ENCODE measurements around the gene ZSWIM5. TPM values are rescaled to one million over a fixed set of nuclear protein-coding genes. Genes with fewer than 3 reads are reported as not detected.

Gene ZSWIM5
- polyA plus RNA-seq, 5 donors: 4.5 to 5.4 (median 4.7) TPM

DNA sequence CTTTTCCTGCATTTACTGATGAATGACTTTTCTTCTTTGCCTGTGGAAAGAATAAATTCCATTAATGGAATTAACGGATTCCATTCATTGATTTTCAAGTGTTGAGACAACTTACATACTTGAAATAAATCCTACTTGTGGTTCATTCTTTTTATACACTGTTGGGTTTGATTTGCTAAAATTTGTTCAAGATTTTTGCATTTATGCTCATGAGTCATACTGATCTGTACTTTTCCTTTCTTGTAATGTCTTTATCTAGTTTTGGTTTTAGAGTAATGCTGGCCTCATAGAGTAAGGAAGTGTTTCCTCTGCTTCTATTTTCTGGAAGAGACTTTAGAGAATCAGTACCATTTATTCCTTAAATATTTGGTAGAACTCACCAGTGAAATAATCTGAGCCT, 180.0 kb downstream of the ZSWIM5 start:
- no peak for DNase-seq

DNA sequence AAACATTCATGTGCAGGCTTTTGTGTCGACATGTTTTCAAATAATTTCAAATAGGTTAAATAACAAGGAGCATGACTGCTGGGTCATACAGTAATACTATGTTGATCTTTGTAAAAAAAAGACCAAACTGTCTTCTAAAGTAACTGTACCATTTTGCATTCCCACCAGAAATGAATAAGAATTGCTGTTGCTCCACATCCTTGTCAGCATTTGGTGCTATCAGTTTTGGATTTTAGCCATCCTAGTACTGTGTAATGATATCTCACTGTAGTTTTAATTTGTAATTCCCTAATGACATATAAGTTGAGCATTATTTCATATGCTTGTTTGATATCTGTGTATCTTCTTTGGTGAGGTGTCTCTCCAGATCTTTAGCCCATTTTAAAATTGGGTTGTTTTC, 182.7 kb downstream of the ZSWIM5 start:
- DNase-seq: no peak

DNA sequence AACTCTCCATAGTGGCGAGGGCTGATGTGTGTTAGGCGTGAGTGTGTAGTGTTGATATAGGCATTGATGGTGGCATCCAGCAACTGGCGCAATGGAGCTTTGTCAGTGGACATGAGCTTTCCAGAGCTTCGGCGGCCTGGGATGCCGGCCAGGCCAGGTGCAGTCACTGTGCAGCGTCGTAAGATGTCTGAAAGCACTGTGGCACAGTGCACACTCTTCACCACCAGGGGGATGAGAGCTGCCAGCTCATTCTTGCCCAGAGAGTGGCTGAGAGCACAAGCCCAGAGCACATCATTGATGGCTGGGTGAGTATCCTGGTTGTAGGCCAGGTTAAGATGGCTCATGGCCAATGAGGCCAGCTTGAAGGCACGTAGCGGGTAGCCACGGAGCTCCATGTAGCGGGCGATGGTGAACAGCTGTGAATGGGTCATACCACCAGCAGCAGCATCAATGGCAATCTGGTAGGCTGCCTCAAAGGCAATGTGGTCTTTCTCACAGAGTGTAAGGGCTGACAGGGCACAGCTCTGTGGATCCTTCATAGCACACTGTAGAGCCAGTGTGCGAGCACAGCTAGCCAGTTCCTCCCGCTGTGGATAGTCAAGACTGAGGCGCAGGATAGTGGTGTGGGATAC, 187.7 kb downstream of the ZSWIM5 start:
- DNase-seq: peak; percentile 26 to 28

DNA sequence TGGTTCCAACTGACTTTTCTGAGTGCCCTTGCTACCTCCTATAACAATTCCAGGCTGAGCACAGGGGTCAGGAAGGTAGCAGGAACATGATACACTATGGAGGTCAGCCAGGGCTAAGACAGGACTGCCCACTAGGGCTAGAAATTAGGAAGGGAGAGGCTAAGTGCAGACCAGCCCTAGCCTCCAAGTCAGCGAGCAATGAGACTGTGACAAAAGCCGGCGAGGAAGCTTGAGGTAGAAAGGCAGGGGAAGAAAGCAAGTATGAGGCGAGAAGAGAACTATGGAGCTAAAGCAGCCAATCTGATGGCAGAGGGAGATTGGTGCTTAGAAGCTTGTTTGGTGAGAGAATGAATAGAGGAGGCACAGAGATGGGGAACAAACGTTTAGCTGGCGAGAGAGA, 189.6 kb downstream of the ZSWIM5 start:
- DNase-seq: no peak

DNA sequence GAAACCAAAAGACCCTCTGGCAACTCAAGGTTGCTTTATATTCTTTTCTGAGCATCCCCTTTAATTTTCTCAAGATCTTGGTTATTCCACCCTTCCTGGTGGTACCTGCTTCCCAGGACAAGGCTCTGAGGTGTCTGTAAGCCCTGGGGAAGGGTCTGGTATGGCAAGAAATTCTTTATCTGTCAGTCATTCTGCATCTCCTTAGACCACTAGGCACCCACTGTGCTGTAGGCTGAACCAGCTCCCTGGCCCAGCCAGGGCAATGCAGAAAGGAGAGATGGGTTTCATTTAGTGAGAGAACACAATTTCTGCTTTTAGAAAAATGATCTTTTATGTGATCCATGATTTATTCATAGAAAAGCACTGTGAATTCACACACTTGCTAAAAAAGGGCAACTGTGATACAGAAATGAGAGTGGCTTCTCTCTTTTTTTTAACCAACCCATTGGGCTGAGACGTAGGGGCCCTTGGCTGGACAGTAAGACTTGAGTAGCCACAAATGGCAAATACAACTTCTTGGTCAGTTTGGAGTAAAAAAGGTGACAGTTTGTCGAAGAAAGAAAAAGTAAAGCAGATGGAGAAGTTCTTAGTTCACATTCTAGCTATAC, 190.2 kb downstream of the ZSWIM5 start:
- no peak for DNase-seq

DNA sequence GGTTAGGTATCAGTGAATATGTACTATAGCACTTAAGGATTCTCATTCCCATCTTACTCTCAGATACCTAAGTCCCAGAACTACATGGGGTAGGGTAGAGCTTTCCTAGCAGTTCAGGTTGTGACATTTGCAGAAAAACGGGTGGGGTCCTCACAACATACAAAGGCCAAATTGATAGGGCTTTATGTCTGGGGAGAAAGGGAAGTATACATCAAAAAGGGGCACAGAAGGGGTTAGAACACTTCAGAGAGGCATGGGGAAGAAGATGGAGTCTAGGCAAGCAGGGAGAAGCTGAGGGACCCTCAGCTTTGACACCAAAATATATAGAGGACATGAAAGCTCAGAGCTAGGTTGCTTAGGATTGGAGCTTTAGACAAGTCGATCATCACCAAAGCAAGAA, 190.7 kb downstream of the ZSWIM5 start:
- no peak for DNase-seq

DNA sequence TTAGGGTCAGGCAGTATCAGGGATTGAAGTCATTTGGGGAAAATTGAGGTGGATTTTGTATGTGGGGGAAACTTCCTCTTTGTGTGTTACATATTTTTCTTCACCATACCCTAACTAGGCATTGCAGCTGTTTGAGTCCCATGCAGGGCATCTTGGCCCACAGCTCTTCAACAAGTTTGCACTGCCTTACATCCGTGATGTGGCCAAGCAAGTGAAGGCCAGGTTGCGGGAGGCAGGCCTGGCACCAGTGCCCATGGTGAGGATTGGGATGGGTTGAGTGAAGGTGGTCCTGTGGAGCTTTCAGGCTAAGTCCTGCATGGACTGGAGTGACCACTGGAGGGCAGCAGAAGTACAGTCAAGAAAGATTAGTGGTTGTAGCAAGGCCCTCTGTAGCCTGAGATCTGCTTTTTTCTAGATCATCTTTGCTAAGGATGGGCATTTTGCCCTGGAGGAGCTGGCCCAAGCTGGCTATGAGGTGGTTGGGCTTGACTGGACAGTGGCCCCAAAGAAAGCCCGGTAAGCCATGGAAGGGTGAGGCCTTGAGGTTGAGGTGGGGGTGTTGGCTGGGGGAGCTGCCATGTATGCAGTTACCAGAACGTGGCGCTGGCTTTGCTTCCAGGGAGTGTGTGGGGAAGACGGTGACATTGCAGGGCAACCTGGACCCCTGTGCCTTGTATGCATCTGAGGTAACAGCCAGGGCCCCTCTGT, 191.9 kb downstream of the ZSWIM5 start:
- DNase-seq: peak; percentile 63 to 79

DNA sequence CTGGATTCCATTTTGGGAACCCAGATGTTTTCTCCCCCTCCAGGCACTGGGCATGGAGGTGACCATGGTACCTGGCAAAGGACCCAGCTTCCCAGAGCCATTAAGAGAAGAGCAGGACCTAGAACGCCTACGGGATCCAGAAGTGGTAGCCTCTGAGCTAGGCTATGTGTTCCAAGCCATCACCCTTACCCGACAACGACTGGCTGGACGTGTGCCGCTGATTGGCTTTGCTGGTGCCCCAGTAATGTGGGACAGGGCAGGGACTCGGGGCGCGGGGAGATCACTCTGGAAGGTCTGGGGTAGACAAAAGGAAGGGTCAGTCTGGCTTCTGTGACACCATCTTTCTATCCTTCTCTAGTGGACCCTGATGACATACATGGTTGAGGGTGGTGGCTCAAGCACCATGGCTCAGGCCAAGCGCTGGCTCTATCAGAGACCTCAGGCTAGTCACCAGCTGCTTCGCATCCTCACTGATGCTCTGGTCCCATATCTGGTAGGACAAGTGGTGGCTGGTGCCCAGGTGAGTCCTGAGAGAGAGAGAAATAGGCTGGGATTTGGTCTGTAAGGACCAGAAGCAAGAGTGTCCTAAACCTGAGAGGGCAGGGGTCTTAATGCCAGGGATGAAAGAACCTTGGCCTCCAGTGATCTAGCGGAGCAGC, 192.7 kb downstream of the ZSWIM5 start:
- DNase-seq: no peak

DNA sequence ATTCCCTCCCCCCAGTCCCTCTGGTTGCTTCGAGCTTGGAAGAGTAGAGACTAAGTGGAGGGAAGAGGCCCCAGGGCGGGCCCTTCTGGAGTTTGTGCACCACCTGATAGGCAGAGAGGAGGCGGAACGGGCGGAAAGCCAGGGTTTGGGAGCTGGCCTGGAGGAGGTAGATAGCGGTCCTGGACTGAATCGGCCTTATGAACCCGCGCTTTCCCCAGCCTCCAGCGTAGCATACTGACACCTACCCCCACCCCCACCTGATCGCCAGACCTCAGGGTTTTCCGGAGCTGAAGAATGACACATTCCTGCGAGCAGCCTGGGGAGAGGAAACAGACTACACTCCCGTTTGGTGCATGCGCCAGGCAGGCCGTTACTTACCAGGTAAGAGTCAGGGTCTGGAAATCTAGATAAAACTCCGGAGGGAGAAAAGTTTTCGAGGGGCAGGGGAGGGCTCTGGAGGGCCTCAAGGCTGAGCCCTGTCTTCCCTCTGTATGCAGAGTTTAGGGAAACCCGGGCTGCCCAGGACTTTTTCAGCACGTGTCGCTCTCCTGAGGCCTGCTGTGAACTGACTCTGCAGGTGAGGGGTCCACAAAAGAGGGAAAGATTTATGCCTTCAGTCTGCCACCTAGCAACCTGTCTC, 193.6 kb downstream of the ZSWIM5 start:
- peak; percentile 21 to 29 for DNase-seq

DNA sequence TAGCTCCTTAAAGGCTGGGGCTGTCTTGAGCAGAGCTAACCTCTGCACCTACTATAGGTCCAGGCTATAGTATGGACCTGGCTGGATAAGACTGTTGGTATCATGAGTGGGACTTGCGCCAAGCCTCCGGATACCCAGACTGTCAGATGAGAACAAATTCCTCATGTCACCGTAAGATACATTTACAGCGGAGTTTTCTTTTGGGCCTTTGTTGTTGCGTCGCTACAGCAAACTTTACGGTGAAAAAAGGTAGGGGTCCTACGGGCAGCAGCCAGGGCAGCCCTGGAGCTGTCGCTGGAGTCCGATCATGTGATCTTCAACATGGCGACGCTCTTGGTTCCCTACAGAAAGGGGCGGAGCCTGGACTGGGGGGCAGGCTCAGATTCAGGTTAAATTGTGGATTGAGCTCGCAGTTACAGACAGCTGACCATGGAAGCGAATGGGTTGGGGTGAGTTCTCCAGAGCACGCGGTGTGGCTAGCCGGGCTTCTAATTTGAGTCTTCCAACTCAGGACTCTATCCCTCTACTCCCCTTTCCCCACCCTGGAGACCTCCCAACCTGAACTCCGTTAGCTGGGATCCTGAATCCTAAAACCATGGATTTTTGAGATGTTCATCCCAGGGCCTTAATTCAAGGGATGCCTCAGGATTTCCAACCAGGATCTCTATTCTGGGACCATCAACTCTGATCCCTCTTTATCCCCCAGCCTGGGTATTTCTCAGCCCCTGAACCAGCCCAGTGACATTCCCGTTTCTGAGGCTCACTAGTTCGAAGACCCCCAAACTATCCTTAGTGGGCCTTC, 194.4 kb downstream of the ZSWIM5 start, which contains the start of gene UROD:
TSS of gene UROD (plus strand) at position 418 of the 802 bp plus-strand sequence. CDS start at position 430, 12 bp downstream.
- peak; percentile 91 to 93 for DNase-seq

DNA sequence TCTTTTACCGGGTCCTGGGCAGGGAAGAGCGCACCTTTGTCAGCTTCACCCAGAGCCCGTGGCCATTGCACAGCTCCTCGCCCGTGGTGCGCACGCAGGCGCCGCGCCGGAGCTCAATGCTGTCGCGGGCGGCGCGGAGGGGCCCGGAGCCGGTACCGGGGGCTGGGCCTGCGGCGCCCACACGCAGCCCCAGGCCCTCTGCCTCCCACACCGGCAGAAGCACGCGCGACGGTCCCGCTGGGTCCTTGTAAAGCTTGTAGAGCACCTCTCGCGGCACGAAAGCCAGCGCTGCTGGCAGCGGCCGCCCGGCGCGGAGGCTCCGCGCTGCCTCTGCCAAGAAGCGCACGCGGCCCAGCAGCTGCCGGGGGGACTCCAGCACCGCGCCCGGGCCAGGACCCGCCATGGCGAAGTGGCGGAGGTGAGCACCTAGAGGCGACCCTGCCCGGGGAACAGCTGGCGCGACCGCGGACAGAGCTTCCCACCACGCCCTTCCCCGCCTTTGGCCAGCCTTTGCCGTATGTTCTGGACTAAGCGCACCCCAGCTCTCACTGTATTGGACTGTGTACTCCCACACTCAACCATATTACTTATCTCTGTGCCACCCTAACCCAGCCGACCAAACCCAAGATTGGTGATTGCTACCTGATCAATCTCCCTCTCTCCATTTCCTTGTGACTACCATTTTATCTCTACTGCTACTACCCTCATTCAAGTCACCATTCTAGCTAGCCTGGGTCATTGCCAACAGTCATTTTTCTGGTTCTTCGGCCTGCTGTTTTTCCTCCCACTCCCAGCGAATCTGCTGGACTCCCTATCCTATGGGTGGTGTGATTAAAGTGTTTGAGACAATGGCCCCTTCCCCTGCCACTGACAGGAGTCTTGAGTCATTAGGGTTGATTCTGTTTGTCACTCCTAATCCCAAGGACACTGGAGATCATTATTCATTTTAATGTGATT, 195.3 kb downstream of the ZSWIM5 start, which contains the start of gene HECTD3:
TSS of gene HECTD3 (minus strand) at position 470 of the 957 bp plus-strand sequence. CDS start at position 403, 67 bp downstream.
- peak; percentile 68 to 71 for DNase-seq

DNA sequence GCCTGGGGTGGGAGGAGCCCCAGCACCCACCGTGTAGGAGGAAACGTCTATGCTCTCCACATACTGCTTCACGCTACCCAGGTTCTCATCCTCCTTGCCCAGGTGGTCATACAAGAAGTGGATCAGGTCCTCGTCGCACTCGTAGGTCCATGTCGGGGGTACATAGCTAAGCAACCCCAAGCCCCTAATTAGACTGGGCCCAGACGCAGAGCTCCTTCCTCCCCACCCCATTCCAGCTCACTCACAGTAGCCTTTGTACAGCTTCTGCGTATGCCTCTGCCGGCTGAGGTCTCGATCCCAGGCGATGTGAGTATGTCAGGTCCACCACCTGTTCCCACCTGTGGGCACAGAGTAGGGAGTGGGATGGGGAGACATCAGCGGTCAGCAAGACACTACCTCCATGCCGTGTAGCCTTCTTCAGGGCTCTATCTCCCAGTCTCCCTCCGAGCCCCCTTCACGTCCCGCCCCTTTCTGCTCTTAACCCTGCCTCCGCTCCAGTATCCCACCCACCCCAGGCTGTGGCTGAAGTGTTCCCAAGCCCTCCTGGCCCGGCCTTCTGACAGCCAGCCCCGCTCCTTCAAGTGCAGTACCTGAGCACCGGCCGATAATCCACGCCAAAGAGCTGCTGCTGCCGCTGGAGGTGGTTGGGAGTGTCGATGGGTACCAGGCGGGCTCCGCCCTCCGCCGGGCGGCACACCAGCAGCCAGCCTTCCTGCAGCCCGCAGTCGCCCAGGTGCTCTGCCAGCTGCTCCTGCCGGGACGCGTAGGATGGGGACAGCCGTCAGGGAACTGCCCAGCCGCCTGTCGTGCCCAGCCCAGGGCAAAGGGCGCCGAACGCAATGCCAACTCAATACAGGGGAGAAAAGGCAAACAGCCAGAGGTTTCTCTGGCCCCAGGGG, 196.2 kb downstream of the ZSWIM5 start:
- DNase-seq: peak in 1 of 2 donors; percentile 8

DNA sequence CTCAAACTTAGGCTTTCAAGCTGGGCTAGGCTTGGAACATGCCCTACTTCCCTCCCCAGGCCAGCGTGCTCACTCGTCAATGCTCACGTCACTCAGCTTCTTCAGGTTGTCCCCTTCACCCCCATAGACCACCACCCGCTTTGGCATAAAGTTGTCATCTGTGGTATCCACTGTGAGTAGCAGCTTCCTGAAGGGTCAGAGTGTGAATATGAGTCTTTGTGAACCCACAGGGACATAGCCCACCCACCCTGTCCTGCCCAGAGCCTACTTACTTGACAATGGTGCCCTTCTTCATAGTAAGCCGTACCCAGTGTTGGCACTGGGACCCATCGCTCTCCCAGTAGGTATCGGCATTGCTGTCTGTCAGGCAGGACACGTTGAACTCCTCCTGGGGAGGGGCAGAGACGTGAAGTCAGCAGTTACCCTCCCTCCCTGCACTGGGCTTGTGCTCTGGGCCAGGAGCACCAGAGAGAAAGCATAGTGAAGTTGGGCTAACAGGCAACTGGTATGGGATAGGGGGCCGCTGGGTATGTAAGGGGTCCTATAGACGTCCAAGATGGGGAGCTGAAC, 197.0 kb downstream of the ZSWIM5 start:
- DNase-seq: no peak

DNA sequence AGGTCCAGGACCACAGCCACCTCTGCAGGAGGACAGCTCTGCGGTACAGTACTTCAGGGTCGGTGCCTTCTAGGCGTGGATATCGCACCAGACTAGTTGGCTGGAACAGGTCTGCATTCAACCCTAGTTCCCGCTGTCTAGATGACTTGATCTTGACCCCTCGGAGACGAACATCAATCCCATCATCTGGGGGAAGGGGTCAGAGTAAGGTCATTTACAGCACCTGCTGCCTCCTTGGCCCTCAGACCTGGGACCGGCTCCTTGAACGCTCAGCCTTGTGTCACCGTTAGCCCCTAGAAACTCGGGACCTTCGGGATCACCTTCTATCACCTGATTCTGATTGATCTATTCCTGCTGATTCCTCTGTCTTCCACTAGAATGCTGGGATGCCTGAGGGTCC, 197.9 kb downstream of the ZSWIM5 start:
- no peak for DNase-seq

DNA sequence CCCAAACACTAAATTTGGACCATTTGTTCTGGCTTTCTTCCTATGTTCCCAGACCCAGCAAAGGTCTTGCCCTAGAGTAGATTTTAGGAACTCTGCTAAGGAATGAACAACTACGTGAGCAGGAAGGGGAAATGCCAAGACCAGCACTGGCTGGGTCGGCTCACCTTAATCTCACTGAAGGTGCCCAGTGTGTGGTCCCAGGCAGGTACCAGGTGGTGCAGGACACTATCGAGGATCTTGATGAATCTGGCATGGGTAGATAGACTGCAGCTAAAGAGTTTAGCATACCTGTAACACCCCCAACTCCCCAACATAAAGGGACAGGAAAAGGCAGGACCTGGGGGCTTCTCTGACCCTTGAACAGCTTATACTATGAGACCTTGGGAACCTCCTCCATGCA, 198.3 kb downstream of the ZSWIM5 start:
- DNase-seq: no peak

DNA sequence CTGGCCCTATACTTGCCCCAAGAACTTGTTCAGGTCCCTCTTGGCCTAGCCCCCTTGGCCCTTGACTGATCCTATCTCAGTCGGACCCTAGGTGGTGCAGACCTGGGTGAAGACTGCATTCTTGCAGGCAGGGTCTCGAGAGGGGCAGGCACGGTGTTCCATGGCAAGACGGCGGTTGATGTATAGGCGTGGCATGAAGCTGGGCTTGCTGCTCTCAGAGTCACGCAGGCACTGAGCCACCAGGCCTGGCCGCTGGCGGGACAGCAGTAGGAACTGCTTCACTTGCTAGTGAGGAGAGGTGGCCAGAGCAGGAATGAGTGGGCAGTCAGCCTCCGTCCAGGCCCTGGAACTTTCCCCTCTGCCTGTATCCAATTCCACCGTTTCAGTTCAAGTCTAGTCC, 199.1 kb downstream of the ZSWIM5 start:
- no peak for DNase-seq

DNA sequence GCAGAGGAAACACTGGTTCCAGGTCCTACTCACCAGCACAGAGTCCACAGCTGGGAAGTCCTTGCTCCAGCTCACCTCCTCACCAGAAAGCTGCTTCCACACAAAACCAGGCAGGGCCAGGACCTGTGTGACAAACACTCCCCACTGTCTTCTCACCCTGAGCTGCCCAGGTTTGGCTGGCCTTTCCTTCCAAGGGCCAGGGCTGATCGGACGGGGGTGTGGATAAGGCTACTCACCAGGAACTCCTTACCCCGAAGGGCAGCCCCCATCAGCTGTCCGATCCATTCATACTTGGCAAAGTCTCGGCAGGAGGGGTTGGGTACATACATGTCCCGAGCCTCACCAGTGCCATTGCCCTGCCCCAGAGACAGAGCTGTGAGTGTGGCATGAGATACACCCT, 200.6 kb downstream of the ZSWIM5 start:
- no peak for DNase-seq

DNA sequence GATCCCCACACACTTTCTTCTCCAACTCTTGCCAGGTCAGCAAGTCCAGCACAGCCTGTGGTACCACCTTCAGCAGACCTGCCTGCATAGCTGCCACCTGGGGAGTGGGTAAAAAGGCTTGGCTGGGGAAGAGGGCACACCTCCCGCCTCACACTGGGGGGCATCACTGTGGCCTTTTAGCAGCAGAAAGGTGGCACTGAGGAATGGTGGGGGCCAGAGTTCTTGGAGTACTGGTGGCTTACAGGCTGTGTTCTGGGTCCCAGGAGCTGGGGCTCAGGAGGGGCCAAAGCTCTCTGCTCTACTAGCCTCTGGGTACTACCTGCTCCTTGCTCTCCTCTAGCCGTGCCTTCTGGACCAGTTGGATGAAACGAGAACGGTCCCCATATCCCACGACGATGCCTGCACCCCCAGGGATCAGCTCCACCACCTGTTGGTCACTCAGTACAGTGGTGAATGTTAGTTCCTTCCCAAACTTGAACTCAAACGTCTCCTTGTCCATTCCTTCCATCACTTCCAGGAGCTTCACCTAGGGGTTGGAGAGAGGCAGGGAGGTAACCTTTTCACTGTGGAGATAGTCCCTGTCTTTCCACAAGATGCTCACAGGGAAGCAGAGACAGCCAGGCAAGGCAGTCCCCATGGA, 202.0 kb downstream of the ZSWIM5 start:
- no peak for DNase-seq

All from right lung (tissue), 5 donors.